Measurements from ENCODE around the gene ODC1. TPM values are rescaled to one million over a fixed set of nuclear protein-coding genes. Genes with fewer than 3 reads are reported as not detected.

The ODC1 gene
- total RNA-seq, 1 donor = 109 TPM

GRCh38 chr2:10477443-10478297, 29.5 kb upstream of the ODC1 start:
- no peak for TF ChIP-seq CTCF (IDR thresholded peaks at IDR 0.05; ENCODE audit: extremely low read depth, low read depth, low read length)
- DNase-seq (ENCODE audit: insufficient read length, low spot score, missing footprints) = peak; percentile 76
- H3K4me3 ChIP-seq (ENCODE audit: insufficient read depth, low read length) = no peak overlapping the region
- H2AFZ ChIP-seq (ENCODE audit: low read length) = peak overlapping the region; percentile 57
- H3K27me3 ChIP-seq (ENCODE audit: insufficient read depth, low read length) = peaks cover 18% of the 10 kb centered on the region
- H3K79me2 ChIP-seq (ENCODE audit: insufficient read depth, low read length) = no peaks in the 10 kb centered on the region
- H4K20me1 ChIP-seq (ENCODE audit: insufficient read depth, low read length) = no peaks in the 10 kb centered on the region
- H3K36me3 ChIP-seq (ENCODE audit: insufficient read depth, low read length) = no peaks in the 10 kb centered on the region
- no peak overlapping the region for H3K27ac ChIP-seq (ENCODE audit: low read depth, low read length)
- H3K4me2 ChIP-seq (ENCODE audit: insufficient read depth, low read length) = no peak overlapping the region
- H3K9me3 ChIP-seq (ENCODE audit: low read depth, low read length) = no peaks in the 10 kb centered on the region
- H3K4me1 ChIP-seq (ENCODE audit: insufficient read depth, low read length) = no peaks in the 10 kb centered on the region

- Histone ChIP-seq H3K27ac (ENCODE audit: low read depth, low read length) (no peak overlapping the region), H3K9me3 (ENCODE audit: low read depth, low read length) (no peaks in the 10 kb centered on the region), H3K79me2 (ENCODE audit: insufficient read depth, low read length) (no peaks in the 10 kb centered on the region), H3K4me2 (ENCODE audit: insufficient read depth, low read length) (no peak overlapping the region), H2AFZ (ENCODE audit: low read length) (peak overlapping the region; percentile 57), H4K20me1 (ENCODE audit: insufficient read depth, low read length) (no peaks in the 10 kb centered on the region), H3K36me3 (ENCODE audit: insufficient read depth, low read length) (no peaks in the 10 kb centered on the region), H3K4me3 (ENCODE audit: insufficient read depth, low read length) (no peak overlapping the region), H3K27me3 (ENCODE audit: insufficient read depth, low read length) (peaks cover 10% of the 10 kb centered on the region), H3K4me1 (ENCODE audit: insufficient read depth, low read length) (no peaks in the 10 kb centered on the region)
- no peak for TF ChIP-seq CTCF (IDR thresholded peaks at IDR 0.05; ENCODE audit: extremely low read depth, low read depth, low read length)
- no peak for DNase-seq (ENCODE audit: insufficient read length, low spot score, missing footprints)
Observed at GRCh38 chr2:10476723-10477442, 28.8 kb upstream of the ODC1 start.

- H3K27me3 ChIP-seq (ENCODE audit: insufficient read depth, low read length) = peaks cover 2% of the 10 kb centered on the region
- no peaks in the 10 kb centered on the region for H4K20me1 ChIP-seq (ENCODE audit: insufficient read depth, low read length)
- H3K27ac ChIP-seq (ENCODE audit: low read depth, low read length) = no peak overlapping the region
- H3K79me2 ChIP-seq (ENCODE audit: insufficient read depth, low read length) = no peaks in the 10 kb centered on the region
- H2AFZ ChIP-seq (ENCODE audit: low read length) = no peak overlapping the region
- no peaks in the 10 kb centered on the region for H3K4me1 ChIP-seq (ENCODE audit: insufficient read depth, low read length)
- no peak overlapping the region for H3K4me2 ChIP-seq (ENCODE audit: insufficient read depth, low read length)
- no peak for TF ChIP-seq CTCF (IDR thresholded peaks at IDR 0.05; ENCODE audit: extremely low read depth, low read depth, low read length)
- DNase-seq (ENCODE audit: insufficient read length, low spot score, missing footprints) = peak; percentile 81
- no peaks in the 10 kb centered on the region for H3K9me3 ChIP-seq (ENCODE audit: low read depth, low read length)
- no peak overlapping the region for H3K4me3 ChIP-seq (ENCODE audit: insufficient read depth, low read length)
- H3K36me3 ChIP-seq (ENCODE audit: insufficient read depth, low read length) = no peaks in the 10 kb centered on the region
Observed at GRCh38 chr2:10475811-10476660, 27.9 kb upstream of the ODC1 start.

All from osteoblast (primary cell).